H1 (cell line): ENCODE data around the gene CD247.

ENCODE experiments used
- CTCF ChIP-seq, 3 experiments: IDR thresholded peaks; 1 replicate in 2 of 3; 2 replicates in 1 of 3; pipeline versions ENCODE4 v1.5.1 to v1.6.1; 2011; ENCODE audit warnings: low read length in 3 of 3, mild to moderate bottlenecking in 3 of 3, inconsistent platforms in 2 of 3, low read depth in 1 of 3, moderate library complexity in 1 of 3; ENCODE audit not compliant: insufficient read depth in 1 of 3; ENCODE audit errors: control extremely low read depth in 1 of 3
- MAX ChIP-seq: IDR thresholded peaks from 2 replicates; pipeline ENCODE4 v1.6.1; 2012; ENCODE audit warnings: inconsistent platforms
- ZNF274 ChIP-seq: IDR thresholded peaks from 2 replicates; pipeline ENCODE4 v1.7.0; 2012; ENCODE audit warnings: low read length, borderline replicate concordance; ENCODE audit errors: extremely low read depth

GRCh38 chr1:167441222-167441621 is 77.1 kb downstream of the CD247 start:
- TF ChIP-seq MAX (no peak), ZNF274 (no peak), CTCF (IDR thresholded peaks at IDR 0.05; ENCODE audit: control extremely low read depth in 1 of 3, insufficient read depth in 1 of 3, low read depth in 1 of 3, low read length in 3 of 3) (no peak)
